GM08714 (cell line): ENCODE data around the gene ZNF57.
A peak's percentile ranks its signal among the peaks of the same experiment; 100 is the strongest.
"Not testable (repeated sequence)": the region's sequence is repeated elsewhere in the genome, so short reads cannot be mapped to it uniquely, and the experiment has no call there.

Experiments
- H3K4me3 ChIP-seq: fragments of 200-500 bp; sonication (Bioruptor generic); 2 replicates; pipeline ENCODE4 v1.5.1; 2014; ENCODE audit warnings: mild to moderate bottlenecking, low read length, inconsistent platforms
- ZNF274 ChIP-seq: IDR thresholded peaks from 2 replicates; pipeline ENCODE4 v1.6.1; 2012; ENCODE audit warnings: mild to moderate bottlenecking, low read depth, low read length

ZNF57 gene

DNA sequence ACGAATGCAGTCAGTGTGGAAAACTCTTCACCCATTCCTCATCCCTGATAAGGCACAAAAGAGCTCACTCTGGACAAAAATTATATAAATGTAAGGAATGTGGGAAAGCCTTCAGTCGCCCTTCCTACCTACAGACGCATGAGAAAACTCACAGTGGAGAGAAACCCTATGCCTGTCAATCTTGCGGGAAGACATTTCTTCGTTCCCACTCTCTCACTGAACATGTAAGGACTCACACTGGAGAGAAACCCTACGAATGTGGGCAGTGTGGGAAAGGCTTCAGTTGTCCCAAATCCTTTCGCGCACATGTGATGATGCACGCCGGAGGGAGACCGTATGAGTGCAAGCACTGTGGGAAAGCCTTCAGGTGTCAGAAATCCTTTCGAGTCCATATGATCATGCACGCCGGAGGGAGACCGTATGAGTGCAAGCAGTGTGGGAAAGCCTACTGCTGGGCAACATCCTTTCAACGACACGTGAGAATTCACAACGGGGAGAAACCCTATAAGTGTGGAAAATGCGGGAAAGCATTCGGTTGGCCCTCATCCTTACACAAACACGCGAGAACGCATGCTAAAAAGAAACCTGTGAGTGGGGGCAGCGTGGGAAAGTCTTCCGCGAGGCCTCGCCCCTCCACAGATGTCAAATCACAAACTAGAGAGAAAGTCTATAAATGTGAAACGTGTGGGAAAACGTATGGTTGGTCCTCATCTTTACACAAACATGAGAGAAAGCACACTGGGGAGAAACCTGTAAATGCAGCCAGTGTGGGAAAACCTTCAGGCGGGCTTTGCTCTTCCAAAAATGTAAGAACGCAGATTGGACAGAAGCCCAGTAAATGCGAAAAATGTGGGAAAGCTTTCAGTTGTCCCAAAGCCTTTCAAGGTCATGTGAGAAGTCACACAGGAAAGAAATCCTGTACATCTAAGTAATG lies 23.1 kb upstream of the ZNF57 start:
- H3K4me3 ChIP-seq, result no peak overlapping the region
- no peak for TF ChIP-seq ZNF274

DNA sequence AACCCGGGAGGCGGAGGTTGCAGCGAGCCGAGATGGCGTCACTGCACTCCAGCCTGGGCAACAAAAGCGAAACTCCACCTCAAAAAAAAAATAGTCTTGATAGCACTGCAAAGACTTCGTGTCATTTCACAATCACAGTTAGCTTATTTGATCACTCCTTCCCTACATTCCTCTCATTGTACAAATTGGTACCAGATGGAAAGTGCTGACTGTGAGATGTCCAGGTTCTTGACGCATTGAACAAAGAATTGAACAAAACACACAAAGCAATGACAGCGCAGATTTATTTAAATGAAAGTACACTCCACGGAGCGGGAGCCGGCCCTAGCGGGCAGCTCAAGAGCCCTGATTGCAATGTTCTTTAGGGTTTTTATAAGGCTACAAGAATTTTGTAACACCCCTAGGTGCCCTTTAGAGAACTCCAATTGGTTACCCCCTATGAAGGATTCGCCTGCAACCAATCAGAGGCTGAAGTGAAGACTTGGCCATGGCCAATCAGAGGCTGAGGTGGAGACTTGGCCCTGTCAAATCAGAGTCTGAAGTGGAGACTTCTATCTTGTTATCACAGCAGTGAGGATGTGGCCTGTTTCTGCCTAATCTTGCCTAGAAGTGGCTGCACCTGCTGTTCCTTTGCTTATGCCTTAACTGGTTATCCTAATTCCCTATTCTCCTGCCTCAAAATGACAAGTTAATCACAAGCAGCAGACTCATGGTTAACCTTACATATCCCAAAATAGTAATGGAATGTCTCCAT lies 16.9 kb upstream of the ZNF57 start:
- H3K4me3 ChIP-seq, result no peak overlapping the region
- TF ChIP-seq ZNF274, result no peak

DNA sequence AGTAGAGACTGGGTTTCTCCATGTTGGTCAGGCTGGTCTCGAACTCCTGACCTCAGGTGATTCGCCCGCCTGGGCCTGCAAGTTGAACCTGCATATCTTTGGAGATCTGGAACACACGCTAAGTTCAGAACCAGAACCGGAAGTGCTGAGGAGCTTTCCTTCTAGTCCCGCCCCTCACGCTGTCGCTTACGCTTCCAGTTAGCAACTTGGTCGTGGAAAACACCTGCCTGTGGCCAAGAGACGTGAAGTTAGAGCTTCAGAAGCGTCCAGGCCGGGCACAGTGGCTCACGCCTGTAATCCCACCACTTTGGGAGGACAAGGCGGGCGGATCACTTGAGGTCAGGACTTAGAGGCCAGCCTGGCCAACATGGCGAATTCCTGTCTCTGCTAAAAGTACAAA lies 15.0 kb upstream of the ZNF57 start:
- TF ChIP-seq ZNF274, result no peak
- H3K4me3 ChIP-seq, result no peak overlapping the region

DNA sequence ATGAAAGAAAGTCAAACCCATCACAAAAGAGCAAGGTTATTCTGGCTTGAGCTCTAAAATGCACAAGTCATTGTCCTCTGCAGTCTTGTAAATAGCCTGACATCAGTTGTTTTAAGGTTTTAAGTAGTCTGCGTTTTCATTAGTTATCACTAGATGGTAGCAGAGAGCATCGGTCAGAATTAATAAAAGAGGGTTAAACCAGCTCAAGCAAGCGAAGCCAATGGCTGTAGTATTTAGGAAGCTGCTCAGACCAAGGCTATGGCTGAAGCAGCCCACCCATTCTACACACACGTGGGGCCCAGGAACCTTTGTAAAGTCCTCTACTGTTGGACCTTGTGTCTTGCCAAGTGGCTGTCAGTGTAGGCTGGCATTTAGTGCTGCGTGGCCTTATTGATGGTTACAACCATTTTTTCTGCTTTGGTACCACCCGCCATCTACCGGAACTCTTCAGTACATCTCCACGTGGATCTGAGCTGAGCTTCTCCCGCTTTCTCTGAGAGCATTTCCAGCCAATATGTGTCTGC lies 13.3 kb upstream of the ZNF57 start:
- TF ChIP-seq ZNF274, result no peak
- H3K4me3 ChIP-seq, result no peak overlapping the region

DNA sequence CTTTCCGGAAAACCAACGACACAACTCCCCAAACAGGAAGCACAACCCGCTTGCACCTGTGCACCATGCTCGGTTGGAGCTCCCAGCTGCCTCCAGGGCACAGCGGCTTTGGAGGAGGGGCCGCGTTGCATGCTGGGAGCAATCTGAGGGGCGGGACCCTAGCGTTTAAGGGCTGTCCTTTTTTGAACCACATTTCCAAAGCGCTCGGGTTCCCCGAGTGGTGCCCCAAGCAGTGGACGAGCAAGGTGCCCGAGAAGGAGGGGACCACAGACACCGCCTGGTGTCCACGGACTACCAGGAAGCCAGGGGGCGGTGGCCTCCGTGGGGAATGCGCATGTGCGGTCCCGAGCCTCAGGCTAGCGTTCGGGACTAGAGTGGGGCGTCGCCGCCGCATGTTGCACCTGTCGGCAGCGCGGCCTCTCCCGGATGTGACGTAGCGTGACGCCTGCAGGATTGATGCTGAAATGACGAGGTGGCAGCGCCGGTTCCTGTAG lies 11.9 kb upstream of the ZNF57 start:
- TF ChIP-seq ZNF274, result no peak
- peak overlapping the region; percentile 3; the same call in 1 of the 2 replicates for H3K4me3 ChIP-seq

DNA sequence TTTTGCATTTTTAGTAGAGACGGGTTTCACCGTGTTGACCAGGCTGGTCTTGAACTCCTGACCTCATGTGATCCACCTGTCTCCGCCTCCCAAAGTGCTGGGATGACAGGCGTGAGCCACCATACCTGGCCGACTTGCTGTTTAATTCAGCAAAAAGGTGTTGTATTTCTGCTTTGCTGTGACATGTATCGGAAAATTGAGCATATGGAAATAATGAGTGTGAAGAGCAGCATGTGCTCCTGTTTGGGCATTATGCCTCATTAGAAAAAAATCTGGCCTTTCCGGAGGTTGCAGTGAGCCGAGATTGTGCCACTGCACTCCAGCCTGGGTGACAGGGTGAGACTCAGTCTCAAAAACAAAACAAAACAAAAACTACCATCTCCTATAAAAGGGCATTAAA lies 10.2 kb upstream of the ZNF57 start:
- not testable (repeated sequence) for H3K4me3 ChIP-seq

DNA sequence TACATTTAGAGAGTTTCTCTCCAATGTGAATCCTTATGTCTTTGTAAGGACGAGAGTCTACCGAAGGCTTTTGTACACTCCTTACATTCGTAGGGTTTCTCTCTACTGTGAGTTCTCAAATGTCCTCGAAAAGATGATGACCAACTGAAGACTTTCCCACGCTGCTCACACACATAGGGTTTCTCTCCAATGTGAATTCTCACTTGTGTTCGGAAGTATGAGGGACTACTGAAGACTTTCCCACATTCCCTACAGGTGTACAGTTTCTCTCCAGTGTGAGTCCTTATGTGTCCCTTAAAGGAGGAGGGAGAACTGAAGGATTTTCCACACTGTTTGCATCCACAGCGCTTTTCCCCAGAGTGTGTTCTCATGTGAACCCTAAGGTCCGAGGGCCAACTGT lies 4.0 kb upstream of the ZNF57 start:
- H3K4me3 ChIP-seq, result no peak overlapping the region
- no peak; the same call in 1 of the 2 replicates for TF ChIP-seq ZNF274

DNA sequence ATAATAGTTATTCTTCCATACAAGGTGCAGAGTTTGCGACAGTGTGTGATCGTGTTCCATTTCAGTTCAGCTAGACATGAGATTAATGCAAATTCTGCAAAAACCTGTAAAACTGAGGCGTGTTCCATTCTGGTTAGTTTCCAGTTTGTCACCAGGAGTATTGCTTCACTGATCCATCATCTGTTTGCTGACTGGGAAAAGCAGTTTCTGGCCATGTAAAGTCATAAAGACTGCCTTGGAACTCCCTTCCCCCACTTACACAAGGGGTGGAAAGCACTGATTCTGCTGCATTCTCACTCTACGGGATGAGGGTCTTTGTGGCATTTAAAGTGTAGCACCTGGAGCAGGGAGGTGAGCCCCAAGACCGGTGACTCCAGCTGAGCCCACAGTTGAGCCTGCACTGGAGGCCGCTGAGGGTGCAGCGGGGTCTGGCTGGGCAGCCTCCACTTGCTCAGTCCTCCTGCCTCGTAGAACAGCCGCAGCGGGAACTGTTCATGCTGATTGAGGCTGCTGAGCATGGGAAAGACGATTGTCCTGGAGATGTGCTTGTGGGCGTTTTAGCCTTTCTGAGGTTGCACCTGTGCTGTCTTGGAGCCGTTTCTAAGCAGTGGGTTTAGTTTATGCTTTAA lies 2.0 kb downstream of the ZNF57 start:
- no peak overlapping the region for H3K4me3 ChIP-seq
- no peak for TF ChIP-seq ZNF274

DNA sequence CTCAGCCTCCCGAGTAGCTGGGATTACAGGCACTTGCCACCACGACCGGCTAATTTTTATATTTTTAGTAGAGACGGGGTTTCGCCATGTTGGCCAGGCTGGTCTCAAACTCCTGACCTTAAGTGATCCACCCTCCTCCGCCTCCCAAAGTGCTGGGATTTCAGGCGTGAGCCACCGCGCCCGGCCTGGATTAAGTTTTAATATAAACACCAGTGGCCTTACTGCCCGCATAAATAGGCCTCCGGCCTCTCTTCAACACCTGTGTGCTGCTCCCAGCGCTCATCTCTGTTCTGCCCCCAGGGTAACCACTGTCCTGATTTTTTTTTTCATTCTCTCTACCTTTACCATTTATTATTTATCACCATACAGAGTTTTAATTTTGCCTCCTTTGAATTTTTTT lies 2.6 kb downstream of the ZNF57 start:
- not testable (repeated sequence) for H3K4me3 ChIP-seq

DNA sequence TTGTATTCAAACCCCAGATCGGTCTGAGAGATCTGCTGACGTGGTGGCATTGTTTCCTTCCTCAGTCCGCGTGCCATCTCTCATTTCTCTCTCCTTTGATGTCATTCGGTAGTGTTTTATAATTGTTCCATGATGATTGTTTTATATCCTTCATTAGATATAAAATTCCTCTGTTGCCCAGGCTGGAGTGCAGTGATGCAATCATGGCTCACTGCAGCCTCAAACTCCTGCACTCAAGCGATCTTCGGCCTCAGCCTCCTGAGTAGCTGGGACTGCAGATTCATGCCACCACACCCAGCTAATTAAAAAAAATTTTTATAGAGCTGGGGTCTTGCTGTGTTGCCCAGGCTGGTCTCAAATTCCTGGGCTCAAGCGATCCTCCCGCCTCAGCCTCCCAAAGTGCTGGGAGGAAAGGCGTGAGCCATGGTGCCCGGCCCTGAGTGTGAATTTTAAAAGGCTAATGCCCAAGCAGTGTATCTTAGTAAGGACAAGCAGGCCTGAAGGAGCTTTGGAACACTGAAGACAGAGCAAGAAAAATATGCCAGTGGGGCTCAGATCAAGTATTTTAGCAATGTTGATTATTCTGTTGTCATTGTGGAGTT lies 5.3 kb downstream of the ZNF57 start:
- no peak overlapping the region for H3K4me3 ChIP-seq
- no peak for TF ChIP-seq ZNF274

DNA sequence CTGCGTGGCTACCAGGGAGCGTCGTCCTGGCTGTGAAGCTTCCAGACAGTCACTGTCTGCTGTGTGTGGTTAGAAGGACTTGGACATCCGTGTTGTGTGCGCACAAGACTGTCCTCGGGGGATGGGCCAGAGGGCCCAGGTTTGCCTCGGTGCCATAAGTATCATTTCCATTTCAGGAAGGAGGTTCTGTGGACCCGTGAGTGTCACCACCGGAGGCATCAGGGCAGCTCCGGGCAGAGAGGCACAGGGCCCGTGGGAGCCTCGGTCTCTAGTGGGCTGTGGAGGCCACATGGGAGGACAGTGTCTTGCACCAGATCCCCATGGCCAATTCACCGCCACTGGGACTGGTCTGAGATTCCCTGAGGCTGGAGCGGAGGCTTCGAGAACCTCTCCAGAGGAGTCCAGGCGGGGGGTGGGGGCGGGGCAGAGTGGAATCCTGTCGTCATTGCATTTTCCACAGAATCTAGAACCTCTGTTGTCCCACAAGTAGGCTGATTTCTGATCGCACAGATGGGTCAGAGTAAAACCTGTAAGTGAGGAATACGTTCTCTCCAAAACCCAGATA lies 6.0 kb downstream of the ZNF57 start:
- H3K4me3 ChIP-seq, result no peak overlapping the region
- no peak for TF ChIP-seq ZNF274

DNA sequence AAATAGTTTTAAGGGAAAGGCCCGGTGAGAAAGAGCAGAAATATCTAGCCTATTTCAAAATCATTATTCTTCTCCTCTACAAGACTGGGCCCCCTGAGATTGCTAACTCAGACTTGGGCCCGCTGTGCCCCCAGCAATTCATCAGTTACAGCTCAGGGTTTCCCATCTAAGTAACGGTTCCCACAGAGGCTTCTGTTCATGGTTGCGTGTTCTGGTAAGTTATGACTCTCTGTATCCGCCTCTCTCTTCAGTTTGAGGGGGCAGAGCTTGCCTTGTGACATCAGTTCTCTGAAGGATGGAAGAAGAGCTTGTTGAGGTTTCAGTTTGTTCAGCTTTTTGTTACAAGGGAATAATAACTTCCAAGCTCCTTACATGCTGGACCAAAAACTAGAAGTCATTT lies 11.6 kb downstream of the ZNF57 start:
- TF ChIP-seq ZNF274, result no peak
- H3K4me3 ChIP-seq, result no peak overlapping the region

DNA sequence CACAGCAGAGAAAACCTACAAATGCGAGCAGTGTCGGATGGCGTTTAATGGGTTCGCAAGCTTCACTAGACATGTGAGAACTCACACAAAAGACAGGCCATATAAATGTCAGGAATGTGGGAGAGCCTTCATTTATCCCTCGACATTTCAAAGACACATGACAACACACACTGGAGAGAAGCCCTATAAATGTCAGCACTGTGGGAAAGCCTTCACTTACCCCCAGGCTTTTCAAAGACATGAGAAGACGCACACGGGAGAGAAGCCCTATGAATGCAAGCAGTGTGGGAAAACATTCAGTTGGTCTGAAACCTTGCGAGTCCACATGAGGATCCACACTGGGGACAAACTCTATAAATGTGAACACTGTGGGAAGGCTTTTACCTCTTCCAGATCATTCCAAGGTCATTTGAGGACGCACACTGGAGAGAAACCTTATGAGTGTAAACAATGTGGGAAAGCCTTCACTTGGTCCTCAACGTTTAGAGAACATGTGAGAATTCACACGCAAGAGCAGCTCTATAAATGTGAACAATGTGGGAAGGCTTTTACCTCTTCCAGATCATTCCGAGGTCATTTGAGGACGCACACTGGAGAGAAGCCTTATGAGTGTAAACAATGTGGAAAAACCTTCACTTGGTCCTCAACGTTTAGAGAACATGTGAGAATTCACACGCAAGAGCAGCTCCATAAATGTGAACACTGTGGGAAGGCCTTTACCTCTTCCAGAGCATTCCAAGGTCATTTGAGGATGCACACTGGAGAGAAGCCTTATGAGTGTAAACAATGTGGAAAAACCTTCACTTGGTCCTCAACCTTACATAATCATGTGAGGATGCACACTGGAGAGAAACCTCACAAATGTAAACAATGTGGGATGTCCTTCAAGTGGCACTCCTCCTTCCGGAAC lies 16.8 kb downstream of the ZNF57 start:
- peak; percentile 72 for TF ChIP-seq ZNF274
- no peak overlapping the region for H3K4me3 ChIP-seq
